GM12891 (cell line): ENCODE results near the gene GAGE13.

Source experiments
- POLR2A ChIP-seq: IDR thresholded peaks from 2 replicates; pipeline ENCODE4 v1.6.1; 2011; ENCODE audit warnings: low read depth, low read length, control low read depth
- POLR2AphosphoS5 ChIP-seq: IDR thresholded peaks from 2 replicates; pipeline ENCODE4 v1.6.1; 2011; ENCODE audit warnings: low read depth, low read length, control low read depth

DNA sequence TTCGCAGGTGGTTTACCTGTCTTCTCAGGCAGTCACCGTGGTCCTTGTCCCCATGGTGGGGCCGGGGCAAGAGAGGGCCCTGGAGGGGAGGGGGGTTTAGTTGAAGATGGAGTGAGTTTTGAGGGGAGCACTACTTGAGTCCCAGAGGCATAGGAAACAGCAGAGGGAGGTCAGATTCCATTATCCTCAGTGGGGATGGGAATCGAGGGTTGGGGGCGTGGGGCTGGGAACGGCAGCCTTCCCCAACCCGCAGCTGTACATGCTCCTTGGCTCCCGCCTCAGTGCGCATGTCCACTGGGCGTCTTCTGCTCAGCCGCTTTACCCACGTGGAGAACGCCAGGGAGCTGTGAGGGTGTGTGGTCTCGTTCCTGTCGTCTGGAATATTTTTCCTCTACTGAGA is 28.0 kb upstream of the GAGE13 start, which contains the start of gene GAGE10:
- no peak for TF ChIP-seq POLR2AphosphoS5
- no peak for TF ChIP-seq POLR2A
